ENCODE measurements around the gene WDFY4.

WDFY4 gene

DNA sequence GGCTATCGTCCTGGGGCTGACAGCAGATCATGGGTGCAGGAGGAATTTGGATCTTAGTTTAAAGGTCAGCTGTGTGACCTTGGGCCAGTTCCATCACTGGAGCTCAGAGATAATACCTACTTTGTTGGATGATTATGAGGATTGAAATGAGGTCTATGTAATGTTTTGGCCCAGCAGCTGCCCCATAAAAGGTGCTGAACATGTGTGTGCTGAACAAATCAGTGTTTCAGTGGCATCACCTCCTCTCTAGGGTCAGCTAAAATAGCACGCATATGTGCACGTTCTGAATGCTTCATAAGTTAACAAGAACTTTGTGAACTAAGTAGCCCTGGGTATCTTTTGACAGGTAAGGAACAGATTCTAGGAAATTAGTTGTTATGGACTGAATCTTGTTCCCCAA, 339.8 kb downstream of the WDFY4 start:
- H3K4me1 ChIP-seq (ENCODE audit: insufficient read depth, low read length): no peaks in the 10 kb centered on the region
- no peaks in the 10 kb centered on the region for H3K36me3 ChIP-seq (ENCODE audit: insufficient read depth, low read length)
- H3K9me3 ChIP-seq (ENCODE audit: control insufficient read depth, insufficient read depth, low read length): no peaks in the 10 kb centered on the region
- no peak overlapping the region for H3K9ac ChIP-seq (ENCODE audit: low read depth, low read length)

- Histone ChIP-seq H3K9ac (ENCODE audit: low read depth, low read length) (no peak overlapping the region), H3K36me3 (ENCODE audit: insufficient read depth, low read length) (no peaks in the 10 kb centered on the region), H3K9me3 (ENCODE audit: control insufficient read depth, insufficient read depth, low read length) (no peaks in the 10 kb centered on the region), H3K4me1 (ENCODE audit: insufficient read depth, low read length) (no peaks in the 10 kb centered on the region)
Observed at GRCh38 chr10:49025347-49025983, 340.8 kb downstream of the WDFY4 start.

- H3K4me1 ChIP-seq (ENCODE audit: insufficient read depth, low read length): no peaks in the 10 kb centered on the region
- H3K36me3 ChIP-seq (ENCODE audit: insufficient read depth, low read length): no peaks in the 10 kb centered on the region
- no peak overlapping the region for H3K9ac ChIP-seq (ENCODE audit: low read depth, low read length)
- H3K9me3 ChIP-seq (ENCODE audit: control insufficient read depth, insufficient read depth, low read length): no peaks in the 10 kb centered on the region
Observed at GRCh38 chr10:49028639-49029038, 344.0 kb downstream of the WDFY4 start.

GRCh38 chr10:49029666-49030065, 345.0 kb downstream of the WDFY4 start:
- no peak overlapping the region for H3K9ac ChIP-seq (ENCODE audit: low read depth, low read length)
- H3K4me1 ChIP-seq (ENCODE audit: insufficient read depth, low read length): no peaks in the 10 kb centered on the region
- H3K36me3 ChIP-seq (ENCODE audit: insufficient read depth, low read length): no peaks in the 10 kb centered on the region
- H3K9me3 ChIP-seq (ENCODE audit: control insufficient read depth, insufficient read depth, low read length): no peaks in the 10 kb centered on the region
